ENCODE results near the gene PIK3CB. TPM values are rescaled to one million over a fixed set of nuclear protein-coding genes. Genes with fewer than 3 reads are reported as not detected.
"Not testable (repeated sequence)": the region's sequence is repeated elsewhere in the genome, so short reads cannot be mapped to it uniquely, and the experiment has no call there.

PIK3CB gene
- total RNA-seq, 1 experiment from 2014 or later = 16.4 TPM

DNA sequence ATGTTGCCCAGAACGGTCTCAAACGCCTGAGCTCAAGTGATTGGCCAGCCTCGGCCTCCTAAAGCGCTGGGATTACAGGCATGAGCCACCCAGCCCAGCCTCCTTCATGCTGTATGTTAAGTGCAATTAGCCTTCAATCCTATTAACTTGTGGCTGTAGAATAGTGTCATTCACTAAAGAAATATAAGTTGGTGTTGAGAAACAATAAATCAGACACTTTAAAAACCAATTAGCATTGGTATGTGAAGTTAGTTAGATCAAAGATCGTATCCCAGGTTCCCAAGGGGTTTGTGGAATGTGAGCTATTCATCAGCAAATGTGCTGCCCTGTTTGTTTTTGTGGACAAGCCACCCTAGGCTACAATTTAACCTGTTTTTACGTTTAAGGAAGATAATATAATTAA is 11.0 kb upstream of the PIK3CB start:
- peak; percentile 58 for DNase-seq (ENCODE audit: low spot score)
- POLR2A ChIA-PET (ENCODE audit: low non-redundant PET) = interaction anchor here (0.6 kb wide), 1 partner anchor 14 kb away, joined by 9 read pairs; no protein-coding TSS in a partner anchor
- Histone ChIP-seq H3K4me1 (ENCODE audit: insufficient read depth, low read length, poor library complexity, severe bottlenecking) (no peaks in the 10 kb centered on the region), H3K27ac (ENCODE audit: low read depth, low read length, poor library complexity, severe bottlenecking) (no peak overlapping the region), H3K36me3 (ENCODE audit: insufficient read depth, low read length, poor library complexity, severe bottlenecking) (no peaks in the 10 kb centered on the region), H3K9me3 (ENCODE audit: low read depth, low read length, poor library complexity, severe bottlenecking) (no peaks in the 10 kb centered on the region), H3K4me3 (ENCODE audit: low read depth, low read length, poor library complexity, severe bottlenecking) (no peak overlapping the region), H3K27me3 (replicated peaks; ENCODE audit: insufficient read depth, low read depth, low read length, poor library complexity) (no peaks in the 10 kb centered on the region)
- TF ChIP-seq EZH2 (IDR thresholded peaks at IDR 0.05; ENCODE audit: borderline replicate concordance, low read depth, low read length, poor library complexity, severe bottlenecking) = no peak
- TF ChIP-seq, protein P1, sequence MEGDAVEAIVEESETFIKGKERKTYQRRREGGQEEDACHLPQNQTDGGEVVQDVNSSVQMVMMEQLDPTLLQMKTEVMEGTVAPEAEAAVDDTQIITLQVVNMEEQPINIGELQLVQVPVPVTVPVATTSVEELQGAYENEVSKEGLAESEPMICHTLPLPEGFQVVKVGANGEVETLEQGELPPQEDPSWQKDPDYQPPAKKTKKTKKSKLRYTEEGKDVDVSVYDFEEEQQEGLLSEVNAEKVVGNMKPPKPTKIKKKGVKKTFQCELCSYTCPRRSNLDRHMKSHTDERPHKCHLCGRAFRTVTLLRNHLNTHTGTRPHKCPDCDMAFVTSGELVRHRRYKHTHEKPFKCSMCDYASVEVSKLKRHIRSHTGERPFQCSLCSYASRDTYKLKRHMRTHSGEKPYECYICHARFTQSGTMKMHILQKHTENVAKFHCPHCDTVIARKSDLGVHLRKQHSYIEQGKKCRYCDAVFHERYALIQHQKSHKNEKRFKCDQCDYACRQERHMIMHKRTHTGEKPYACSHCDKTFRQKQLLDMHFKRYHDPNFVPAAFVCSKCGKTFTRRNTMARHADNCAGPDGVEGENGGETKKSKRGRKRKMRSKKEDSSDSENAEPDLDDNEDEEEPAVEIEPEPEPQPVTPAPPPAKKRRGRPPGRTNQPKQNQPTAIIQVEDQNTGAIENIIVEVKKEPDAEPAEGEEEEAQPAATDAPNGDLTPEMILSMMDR (conservative IDR thresholded peaks at IDR 0.05; ENCODE audit: low read depth, low read length) = no peak
- BruUV-seq (replicated peaks) = no TSS peak
- CTCF ChIA-PET = interaction anchor here (0.9 kb wide), 1 partner anchor 70 kb away, joined by 3 read pairs; no protein-coding TSS in a partner anchor
- intact Hi-C loops (cut with micrococcal nuclease; ENCODE audit: unreplicated experiment) = no loop called here

- no peaks in the 10 kb centered on the region for H3K36me3 ChIP-seq (ENCODE audit: insufficient read depth, low read length, poor library complexity, severe bottlenecking)
- BruUV-seq (replicated peaks) = no TSS peak
- TF ChIP-seq EZH2 (IDR thresholded peaks at IDR 0.05; ENCODE audit: borderline replicate concordance, low read depth, low read length, poor library complexity, severe bottlenecking) = no peak
- TF ChIP-seq, protein P1 (conservative IDR thresholded peaks at IDR 0.05; ENCODE audit: low read depth, low read length) = no peak
- intact Hi-C loops (cut with micrococcal nuclease; ENCODE audit: unreplicated experiment) = no loop called here
- no peak overlapping the region for H3K4me3 ChIP-seq (ENCODE audit: low read depth, low read length, poor library complexity, severe bottlenecking)
- H3K27ac ChIP-seq (ENCODE audit: low read depth, low read length, poor library complexity, severe bottlenecking) = no peak overlapping the region
- no peaks in the 10 kb centered on the region for H3K9me3 ChIP-seq (ENCODE audit: low read depth, low read length, poor library complexity, severe bottlenecking)
- H3K4me1 ChIP-seq (ENCODE audit: insufficient read depth, low read length, poor library complexity, severe bottlenecking) = no peaks in the 10 kb centered on the region
- H3K27me3 ChIP-seq (replicated peaks; ENCODE audit: insufficient read depth, low read depth, low read length, poor library complexity) = no peaks in the 10 kb centered on the region
- no peak for DNase-seq (ENCODE audit: low spot score)
- POLR2A ChIA-PET (ENCODE audit: low non-redundant PET) = interaction anchor here (0.6 to 0.7 kb wide), 2 partner anchors 14 to 63 kb away, joined by 4 to 9 read pairs; no protein-coding TSS in a partner anchor
- CTCF ChIA-PET = interaction anchor here (0.9 kb wide), 1 partner anchor 71 kb away, joined by 3 read pairs; no protein-coding TSS in a partner anchor
These were observed 10.5 kb upstream of the PIK3CB start for GRCh38 chr3:138845181-138845601.

- POLR2A ChIA-PET (ENCODE audit: low non-redundant PET) = no interaction called here
- CTCF ChIA-PET = interaction anchor here (0.6 kb wide), 1 partner anchor 236 kb away, joined by 7 read pairs; no protein-coding TSS in a partner anchor
These were observed 7.9 kb upstream of the PIK3CB start for GRCh38 chr3:138842483-138843188.

DNA sequence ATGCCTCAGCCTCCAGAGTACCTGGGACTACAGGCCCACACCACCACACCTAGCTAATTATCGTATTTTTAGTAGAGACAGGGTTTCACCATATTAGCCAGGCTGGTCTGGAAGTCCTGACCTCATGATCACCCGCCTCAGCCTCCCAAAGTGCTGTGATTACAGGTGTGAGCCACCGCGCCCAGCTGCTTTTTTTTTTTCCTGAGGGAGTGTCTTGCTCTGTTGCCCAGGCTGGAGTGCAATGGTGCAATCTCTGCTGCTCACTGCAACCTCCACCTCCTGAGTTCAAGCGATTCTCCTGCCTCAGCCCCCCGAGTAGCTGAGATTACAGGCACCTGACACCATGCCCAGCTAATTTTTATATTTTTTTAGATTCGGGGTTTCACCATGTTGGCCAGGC is 3.7 kb upstream of the PIK3CB start:
- H3K27ac ChIP-seq (ENCODE audit: low read depth, low read length, poor library complexity, severe bottlenecking); DNase-seq (ENCODE audit: low spot score); H3K4me1 ChIP-seq (ENCODE audit: insufficient read depth, low read length, poor library complexity, severe bottlenecking); CTCF ChIA-PET; intact Hi-C loops (cut with micrococcal nuclease; ENCODE audit: unreplicated experiment); H3K27me3 ChIP-seq (replicated peaks; ENCODE audit: insufficient read depth, low read depth, low read length, poor library complexity); BruUV-seq (replicated peaks); H3K9me3 ChIP-seq (ENCODE audit: low read depth, low read length, poor library complexity, severe bottlenecking); H3K36me3 ChIP-seq (ENCODE audit: insufficient read depth, low read length, poor library complexity, severe bottlenecking); H3K4me3 ChIP-seq (ENCODE audit: low read depth, low read length, poor library complexity, severe bottlenecking): not testable (repeated sequence)
- POLR2A ChIA-PET (ENCODE audit: low non-redundant PET) = interaction anchor here (0.6 kb wide), 1 partner anchor 170 kb away, joined by 3 read pairs; no protein-coding TSS in a partner anchor

More at GRCh38 chr3:138842483-138843188, 7.9 kb upstream of the PIK3CB start:
- intact Hi-C loops (cut with micrococcal nuclease; ENCODE audit: unreplicated experiment) = no loop called here
- Histone ChIP-seq H3K36me3 (ENCODE audit: insufficient read depth, low read length, poor library complexity, severe bottlenecking) (no peaks in the 10 kb centered on the region), H3K27me3 (replicated peaks; ENCODE audit: insufficient read depth, low read depth, low read length, poor library complexity) (no peaks in the 10 kb centered on the region), H3K4me1 (ENCODE audit: insufficient read depth, low read length, poor library complexity, severe bottlenecking) (no peaks in the 10 kb centered on the region), H3K27ac (ENCODE audit: low read depth, low read length, poor library complexity, severe bottlenecking) (no peak overlapping the region), H3K9me3 (ENCODE audit: low read depth, low read length, poor library complexity, severe bottlenecking) (no peaks in the 10 kb centered on the region), H3K4me3 (ENCODE audit: low read depth, low read length, poor library complexity, severe bottlenecking) (no peak overlapping the region)
- no peak for DNase-seq (ENCODE audit: low spot score)
- TF ChIP-seq, protein P1 (conservative IDR thresholded peaks at IDR 0.05; ENCODE audit: low read depth, low read length) = no peak
- no peak for TF ChIP-seq EZH2 (IDR thresholded peaks at IDR 0.05; ENCODE audit: borderline replicate concordance, low read depth, low read length, poor library complexity, severe bottlenecking)
- BruUV-seq (replicated peaks) = no TSS peak

GRCh38 chr3:138835846-138836245 is 1.1 kb upstream of the PIK3CB start:
- BruUV-seq (replicated peaks); H3K27me3 ChIP-seq (replicated peaks; ENCODE audit: insufficient read depth, low read depth, low read length, poor library complexity); H3K36me3 ChIP-seq (ENCODE audit: insufficient read depth, low read length, poor library complexity, severe bottlenecking); H3K9me3 ChIP-seq (ENCODE audit: low read depth, low read length, poor library complexity, severe bottlenecking); intact Hi-C loops (cut with micrococcal nuclease; ENCODE audit: unreplicated experiment); H3K4me1 ChIP-seq (ENCODE audit: insufficient read depth, low read length, poor library complexity, severe bottlenecking); DNase-seq (ENCODE audit: low spot score); POLR2A ChIA-PET (ENCODE audit: low non-redundant PET); CTCF ChIA-PET; H3K27ac ChIP-seq (ENCODE audit: low read depth, low read length, poor library complexity, severe bottlenecking); H3K4me3 ChIP-seq (ENCODE audit: low read depth, low read length, poor library complexity, severe bottlenecking): not testable (repeated sequence)

Data from A673 (cell line).